SKM-1 treated with dmso at 0.1 percent for 144 hours (cell line): Measurements from ENCODE around the gene FAM240A.

ENCODE experiments used
- DNase-seq: peaks from one replicate; lab custom pipeline; 2025; ENCODE audit not compliant: unreplicated experiment; lab: John Stamatoyannopoulos, UW

Gene FAM240A

DNA sequence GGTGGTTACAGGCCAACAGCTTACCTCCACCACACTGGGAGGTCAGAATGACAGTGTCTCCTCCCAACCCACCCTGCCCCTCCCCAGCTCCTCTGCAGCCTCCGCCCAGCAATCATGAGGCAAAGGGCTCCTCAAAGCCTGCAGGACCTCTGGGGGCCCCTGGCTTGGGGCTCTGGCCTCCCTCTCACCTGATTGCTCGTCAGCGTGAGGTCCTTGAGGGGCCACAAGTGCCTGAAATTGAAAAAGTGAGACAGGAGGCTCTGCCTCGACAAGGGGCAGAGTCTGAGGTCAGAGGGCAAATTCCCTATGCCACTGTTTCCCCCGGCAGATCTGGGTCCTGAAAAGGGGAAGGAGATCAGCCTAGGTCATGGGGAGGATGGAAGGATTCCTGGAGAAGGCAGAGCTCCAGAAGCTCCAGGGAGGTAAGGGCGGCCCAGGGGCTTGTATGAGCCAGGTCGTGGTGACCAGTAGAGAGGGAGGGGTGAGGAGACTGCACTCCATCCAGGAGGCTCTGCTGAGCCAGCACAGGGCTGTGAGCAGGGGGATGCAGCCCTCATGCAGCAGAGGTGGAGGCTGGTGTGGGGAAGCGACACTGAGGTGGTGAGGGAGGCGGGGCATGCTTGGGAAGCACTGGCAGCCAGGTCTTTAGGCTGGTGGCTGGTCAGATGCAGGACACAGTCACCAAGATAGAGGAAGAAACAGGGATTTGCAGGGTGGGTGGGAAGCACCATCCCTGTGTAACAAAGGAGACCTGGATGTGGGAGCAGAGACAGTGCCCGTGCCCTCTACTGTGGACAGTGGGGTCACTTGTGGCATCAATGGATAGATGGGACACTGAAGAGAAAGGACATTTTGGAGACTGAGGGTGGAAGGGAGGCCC is 61.1 kb downstream of the FAM240A start:
- no peak for DNase-seq

DNA sequence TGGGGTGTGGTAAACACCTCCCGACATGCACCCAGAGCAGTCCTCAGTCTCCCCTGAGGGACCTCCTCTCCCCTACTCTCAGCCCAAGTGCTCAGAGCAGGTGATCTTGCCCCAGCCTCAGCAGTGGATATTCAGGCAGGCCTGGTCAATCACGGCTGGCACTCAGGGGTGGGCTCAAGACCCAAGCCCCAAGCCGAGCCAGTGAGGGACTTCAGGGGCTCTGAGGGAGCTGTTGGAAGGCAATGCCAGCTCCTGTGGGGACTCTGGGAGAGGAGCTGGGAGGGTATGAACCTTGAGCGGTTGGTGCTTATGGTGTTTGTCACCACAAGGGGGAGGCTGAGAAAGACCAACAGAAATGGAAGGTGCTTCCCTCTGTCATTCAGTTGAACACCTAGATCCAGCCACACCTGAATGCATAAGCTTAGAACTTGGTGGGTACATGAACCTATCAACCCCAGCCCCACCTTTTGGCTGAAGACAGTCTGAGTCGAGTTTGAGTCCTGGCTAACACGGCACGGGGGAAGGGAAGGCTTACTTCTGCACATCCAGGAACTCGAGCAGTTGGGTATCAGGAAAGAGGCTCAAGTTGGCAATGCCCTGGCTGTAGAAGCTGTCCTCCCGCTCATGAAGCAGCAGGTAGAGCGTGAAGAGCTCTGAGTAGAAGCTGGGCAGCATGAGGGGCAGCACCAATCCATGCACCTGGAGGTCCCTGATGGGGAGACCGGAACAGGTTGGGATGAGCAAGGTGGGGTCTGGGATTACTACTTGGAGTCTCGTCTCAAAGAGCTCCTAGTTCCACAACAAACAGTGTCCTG is 61.9 kb downstream of the FAM240A start:
- DNase-seq: peak; percentile 8

DNA sequence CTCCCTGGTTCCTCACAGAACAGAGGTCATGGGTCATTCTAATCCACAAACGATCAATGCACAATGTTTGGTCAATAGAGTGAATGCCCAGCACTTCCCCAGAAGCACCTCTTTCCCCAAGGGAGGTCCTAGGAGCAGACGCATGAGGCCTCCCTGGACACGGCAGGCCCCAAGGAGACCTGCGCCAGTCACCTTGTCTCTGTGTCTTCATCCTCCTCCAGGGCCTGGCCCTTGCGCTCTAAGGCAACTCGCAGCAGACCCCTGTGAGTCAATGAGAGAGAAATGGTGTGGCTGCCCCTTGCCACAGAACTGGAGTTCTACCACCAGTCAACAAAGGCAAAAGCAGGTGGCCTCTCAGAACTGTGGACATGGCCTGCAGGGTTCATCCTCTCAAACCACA is 63.1 kb downstream of the FAM240A start:
- DNase-seq: no peak
